ENCODE measurements around the gene FAM78A.
"Not testable (repeated sequence)": the region's sequence is repeated elsewhere in the genome, so short reads cannot be mapped to it uniquely, and the experiment has no call there.

FAM78A gene

DNA sequence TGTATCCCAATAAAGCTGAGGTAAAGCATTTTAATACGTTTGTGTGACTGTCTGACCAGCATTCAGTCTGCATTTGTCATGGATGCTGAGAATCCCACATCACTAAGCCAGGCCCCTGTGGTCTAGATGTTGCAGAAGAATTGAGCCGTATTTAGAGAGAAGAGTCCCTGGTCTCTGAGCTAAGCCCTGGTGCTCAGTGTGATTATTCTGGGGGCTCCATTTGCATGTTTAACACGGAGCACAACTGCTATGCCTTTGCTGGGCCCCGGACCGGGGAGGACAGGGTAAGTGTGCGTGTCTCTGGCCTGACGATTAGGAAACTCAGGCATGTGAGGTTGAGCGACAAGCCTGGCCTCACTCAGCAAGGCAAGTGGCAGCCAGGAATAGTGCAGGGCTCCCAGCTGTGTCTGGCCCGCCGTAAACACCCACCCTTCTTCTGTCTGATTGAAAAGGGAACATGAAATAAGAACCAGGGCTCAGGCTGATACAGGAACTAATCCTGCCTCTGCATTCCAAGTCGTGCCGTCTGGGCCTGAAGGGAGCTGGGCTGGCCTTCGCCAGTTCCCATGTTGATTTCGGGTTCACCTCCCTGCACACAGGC, 22.3 kb downstream of the FAM78A start:
- DNase-seq (ENCODE audit: low read depth, low spot score) = no peak
- TF ChIP-seq CTCF (IDR thresholded peaks at IDR 0.05; ENCODE audit: insufficient read depth, low read length, missing control alignments) = no peak
- no peak overlapping the region for H3K4me3 ChIP-seq (ENCODE audit: low read depth, low read length)
- ChIA-PET POLR2A (interaction anchor here (0.6 to 0.7 kb wide), 2 partner anchors 74 to 169 kb away, joined by 3 read pairs; no protein-coding TSS in a partner anchor), CTCF (interaction anchor here (1.0 to 1.2 kb wide), 2 partner anchors 8 to 10 kb away, joined by 3 to 4 read pairs; no protein-coding TSS in a partner anchor)

GRCh38 chr9:131252120-131252519, 24.2 kb downstream of the FAM78A start:
- ChIA-PET CTCF (interaction anchor here (1.4 kb wide), 1 partner anchor 14 kb away, joined by 3 read pairs; no protein-coding TSS in a partner anchor), POLR2A (no interaction called here)
- TF ChIP-seq CTCF (IDR thresholded peaks at IDR 0.05; ENCODE audit: insufficient read depth, low read length, missing control alignments) = no peak
- no peak overlapping the region for H3K4me3 ChIP-seq (ENCODE audit: low read depth, low read length)
- DNase-seq (ENCODE audit: low read depth, low spot score) = no peak

DNA sequence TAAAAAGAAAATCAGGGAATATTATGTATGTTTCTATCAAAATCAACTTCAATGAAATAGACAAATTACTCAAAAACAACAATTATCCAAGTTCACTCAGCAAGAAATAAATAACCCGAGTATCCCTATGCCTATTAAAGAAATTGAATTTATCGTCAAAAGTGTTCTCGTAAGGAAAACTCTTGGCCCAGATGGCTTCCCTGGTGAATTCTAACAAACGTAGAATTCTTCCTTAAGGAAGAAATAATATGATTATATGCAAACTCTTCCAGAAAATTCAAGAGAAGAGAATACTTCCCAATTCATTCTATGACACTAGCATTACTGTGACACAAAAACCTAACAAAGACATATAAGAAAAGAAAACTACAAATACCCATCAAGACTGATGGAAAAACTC, 29.7 kb downstream of the FAM78A start:
- no peak for TF ChIP-seq CTCF (IDR thresholded peaks at IDR 0.05; ENCODE audit: insufficient read depth, low read length, missing control alignments)
- DNase-seq (ENCODE audit: low read depth, low spot score) = no peak
- ChIA-PET POLR2A (no interaction called here), CTCF (interaction anchor here (1.0 to 1.4 kb wide), 3 partner anchors 8 to 69 kb away, joined by 3 to 4 read pairs (median 4); no protein-coding TSS in a partner anchor)
- H3K4me3 ChIP-seq (ENCODE audit: low read depth, low read length) = no peak overlapping the region

- POLR2A ChIA-PET; H3K4me3 ChIP-seq (ENCODE audit: low read depth, low read length); CTCF ChIA-PET; DNase-seq (ENCODE audit: low read depth, low spot score): not testable (repeated sequence)
Measured at GRCh38 chr9:131244331-131244730, 32.0 kb downstream of the FAM78A start.

DNA sequence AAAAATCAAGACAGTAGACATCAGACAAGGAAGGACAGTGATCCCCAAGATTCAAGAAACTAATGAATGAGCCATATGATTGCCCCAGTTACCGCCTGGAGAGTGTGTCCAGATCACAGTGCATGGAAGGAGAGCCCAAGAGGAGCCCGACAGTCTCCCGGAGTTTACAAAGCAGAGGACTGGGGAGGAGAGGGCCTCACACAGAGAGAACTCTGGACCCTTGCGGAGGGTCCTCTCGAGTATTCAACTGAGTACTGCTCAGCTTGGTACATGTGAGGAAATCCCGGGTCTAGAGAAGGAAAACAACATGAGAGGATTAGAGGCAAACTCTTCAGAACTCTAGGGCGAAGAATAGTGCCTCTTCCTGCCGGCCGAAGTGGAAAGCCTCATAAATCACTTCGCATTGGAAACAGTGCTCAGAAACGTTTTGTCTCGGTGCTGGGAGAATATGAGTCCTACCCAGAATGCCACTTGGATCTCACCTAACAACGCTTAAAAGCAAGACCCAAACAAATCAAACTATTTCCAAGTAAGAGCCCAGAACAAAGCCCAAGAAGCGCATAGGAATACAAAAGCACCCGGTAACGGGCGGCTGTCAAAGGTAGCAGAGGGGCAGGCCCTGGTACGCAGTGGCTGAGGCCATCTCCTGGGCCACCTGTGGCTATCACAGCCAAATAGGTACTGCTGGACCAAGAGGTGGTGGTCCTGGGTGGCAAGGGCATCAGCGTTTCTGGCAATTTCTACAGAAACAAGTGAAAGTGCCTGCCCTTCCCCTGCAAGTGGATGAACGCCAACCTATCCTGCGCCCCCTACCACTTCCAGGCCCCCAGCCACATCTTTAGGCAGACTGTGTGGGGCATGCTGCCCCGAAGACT, 36.0 kb downstream of the FAM78A start:
- POLR2A ChIA-PET = interaction anchor here (0.7 kb wide), 1 partner anchor 10 kb away, joined by 3 read pairs; no protein-coding TSS in a partner anchor
- no peak for TF ChIP-seq CTCF (IDR thresholded peaks at IDR 0.05; ENCODE audit: insufficient read depth, low read length, missing control alignments)
- CTCF ChIA-PET = no interaction called here
- H3K4me3 ChIP-seq (ENCODE audit: low read depth, low read length) = no peak overlapping the region
- DNase-seq (ENCODE audit: low read depth, low spot score) = no peak

- H3K4me3 ChIP-seq (ENCODE audit: low read depth, low read length) = no peak overlapping the region
- POLR2A ChIA-PET = interaction anchor here (0.5 to 0.7 kb wide), 2 partner anchors 9 to 1148 kb away, joined by 3 read pairs; no protein-coding TSS in a partner anchor
- no peak for TF ChIP-seq CTCF (IDR thresholded peaks at IDR 0.05; ENCODE audit: insufficient read depth, low read length, missing control alignments)
- CTCF ChIA-PET = no interaction called here
- no peak for DNase-seq (ENCODE audit: low read depth, low spot score)
Measured at GRCh38 chr9:131239161-131239975, 36.9 kb downstream of the FAM78A start.

All from AG04449 (cell line).